Hematopoietic multipotent progenitor cell treated with erythropoietin and hydrocortisone succinate and interleukin-3 and kit ligand, for 4 days (in vitro differentiated cells): Measurements from ENCODE around the gene TBC1D9B.

Source experiments
- DNase-seq: peaks from one replicate; pipeline ENCODE4 v3.0.0-alpha.2; 2015

TBC1D9B gene

GRCh38 chr5:179868541-179868940 is 39.2 kb downstream of the TBC1D9B start:
- DNase-seq = no peak

- no peak for DNase-seq
These were observed 40.2 kb downstream of the TBC1D9B start for GRCh38 chr5:179867476-179867875.

GRCh38 chr5:179867079-179867465 is 40.6 kb downstream of the TBC1D9B start:
- DNase-seq = no peak

- peak; percentile 35 for DNase-seq
These were observed 41.2 kb downstream of the TBC1D9B start for GRCh38 chr5:179866241-179867078.

DNA sequence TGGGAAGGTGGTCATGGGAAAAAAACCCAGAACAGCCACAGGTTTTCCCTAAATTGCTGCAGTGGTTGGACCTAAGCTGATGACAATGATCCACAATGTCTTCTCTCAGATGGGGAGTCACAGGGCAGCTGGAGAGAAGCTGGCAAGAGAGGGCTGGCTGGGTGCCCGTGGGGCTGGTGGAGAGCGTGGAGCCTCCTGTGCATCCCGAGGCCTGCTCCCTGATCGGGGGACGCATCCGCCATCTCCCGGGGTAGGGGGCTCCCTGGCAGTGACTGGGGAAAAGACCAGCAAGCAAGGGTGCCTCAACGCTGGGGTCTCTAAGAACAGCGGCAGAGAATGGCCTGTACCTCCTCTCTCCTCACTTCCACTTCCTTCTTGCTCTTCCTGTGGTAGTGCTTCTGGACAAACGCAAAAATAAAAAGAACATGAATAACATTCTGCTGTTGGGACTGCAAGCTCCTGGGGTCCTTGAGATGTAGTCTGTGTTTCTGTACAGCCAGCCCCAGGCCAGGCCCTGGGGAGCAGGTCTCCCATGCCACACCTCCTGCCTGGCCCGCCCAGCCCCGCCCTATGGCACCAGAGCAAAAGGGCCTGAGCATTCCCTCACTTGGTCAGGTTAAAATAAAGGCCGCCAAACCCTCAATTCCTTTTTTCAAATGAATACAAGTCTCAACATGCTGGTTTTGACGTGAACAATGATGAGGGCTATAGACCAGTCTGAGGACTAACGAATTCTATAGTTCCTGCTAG is 42.0 kb downstream of the TBC1D9B start:
- no peak for DNase-seq

GRCh38 chr5:179864686-179865085 is 43.0 kb downstream of the TBC1D9B start:
- no peak for DNase-seq

GRCh38 chr5:179863449-179864085 is 44.1 kb downstream of the TBC1D9B start:
- no peak for DNase-seq

GRCh38 chr5:179862891-179863290 is 44.8 kb downstream of the TBC1D9B start:
- no peak for DNase-seq

DNA sequence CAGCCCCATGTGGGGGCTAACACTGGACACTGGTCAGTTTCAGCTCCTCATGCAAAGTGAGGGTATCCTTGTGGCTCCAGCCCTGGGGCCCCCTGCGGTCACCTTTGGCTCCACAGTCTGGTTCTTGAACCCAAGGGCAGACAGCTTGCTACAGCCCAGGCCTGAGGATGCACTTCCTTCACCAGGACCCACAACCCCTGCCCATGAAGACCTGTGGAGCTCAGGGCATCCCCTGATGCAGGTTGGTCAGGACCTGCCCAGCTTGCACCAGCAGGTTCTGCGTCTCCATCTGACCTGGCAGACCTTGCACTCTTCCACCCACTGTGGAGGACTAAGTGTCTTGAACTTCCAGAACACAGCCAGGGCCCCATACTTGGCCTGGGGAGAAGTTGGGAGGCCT is 45.4 kb downstream of the TBC1D9B start:
- DNase-seq = no peak

- DNase-seq = no peak
These were observed 47.4 kb downstream of the TBC1D9B start for GRCh38 chr5:179860301-179860700.

GRCh38 chr5:179858586-179859427 is 48.9 kb downstream of the TBC1D9B start, which contains the start of gene MRNIP:
Gene MRNIP, minus strand, starts transcription at chr5:179858817. Its CDS starts 21 bp downstream, at chr5:179858796.
- peak; percentile 99 for DNase-seq

DNA sequence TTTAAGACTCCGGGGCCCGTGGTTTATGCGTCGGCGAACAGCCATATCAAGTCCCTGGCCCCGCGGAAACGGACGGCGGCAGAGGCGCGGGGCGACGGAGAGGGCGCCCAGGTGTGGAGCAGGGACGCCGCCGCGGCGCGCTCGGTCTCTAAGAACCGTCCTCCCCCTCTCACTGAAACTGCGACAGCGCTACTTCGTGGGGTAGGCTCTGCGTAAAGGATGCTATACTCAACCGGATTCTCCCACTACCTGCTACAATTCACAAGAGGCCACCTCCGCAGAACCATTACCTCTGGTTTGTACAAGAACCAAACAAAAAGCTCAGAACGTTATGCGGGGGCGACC is 49.5 kb downstream of the TBC1D9B start:
- peak; percentile 59 for DNase-seq

DNA sequence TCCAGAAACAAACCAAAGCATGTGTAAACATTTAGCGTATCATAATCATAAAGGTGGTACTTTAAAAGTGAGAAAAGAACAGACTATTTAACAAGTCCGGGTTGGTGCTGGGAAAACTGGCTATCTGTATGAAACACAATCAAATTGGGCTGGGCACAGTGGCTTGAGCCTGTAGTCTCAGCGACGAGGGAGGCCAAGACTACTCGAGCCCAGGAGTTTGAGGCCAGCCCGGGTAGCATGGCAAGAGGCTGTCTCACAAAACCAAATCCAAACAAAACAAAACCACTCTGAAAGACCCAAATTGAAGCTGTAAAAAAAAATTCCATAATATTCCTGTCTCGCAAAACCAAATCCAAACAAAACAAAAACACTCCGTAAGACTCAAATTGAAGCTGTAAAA is 53.3 kb downstream of the TBC1D9B start:
- DNase-seq = no peak

DNA sequence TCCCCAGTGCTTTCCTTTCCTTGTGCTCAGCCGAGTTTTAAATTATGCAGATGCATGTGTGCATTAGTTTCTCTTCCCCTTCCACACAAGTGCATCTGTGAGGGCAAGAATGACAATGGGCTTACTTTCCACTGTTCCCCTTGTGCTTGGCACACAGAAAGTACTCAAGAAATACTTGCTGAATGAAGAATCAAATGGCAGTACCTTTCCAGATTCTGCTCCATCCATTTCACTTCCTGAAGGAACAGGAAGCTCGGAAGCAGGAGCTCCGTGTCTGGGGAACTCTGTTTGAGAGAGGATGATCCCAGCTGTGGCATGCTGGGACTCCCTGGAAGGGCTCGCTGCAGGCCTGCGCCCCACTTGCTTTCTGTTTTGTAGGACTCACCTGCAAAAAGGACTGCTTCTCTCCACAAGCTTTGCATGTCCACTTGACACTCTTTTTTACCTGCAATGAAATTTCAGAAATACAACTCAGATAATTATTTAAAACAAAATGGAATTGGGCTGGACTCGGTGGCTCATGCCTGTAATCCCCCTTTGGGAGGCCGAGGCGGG is 54.6 kb downstream of the TBC1D9B start:
- no peak for DNase-seq

GRCh38 chr5:179841621-179842020 is 66.1 kb downstream of the TBC1D9B start:
- DNase-seq = no peak

GRCh38 chr5:179840766-179841165 is 66.9 kb downstream of the TBC1D9B start:
- no peak for DNase-seq

- DNase-seq = no peak
These were observed 67.4 kb downstream of the TBC1D9B start for GRCh38 chr5:179840321-179840720.

- no peak for DNase-seq
These were observed 68.1 kb downstream of the TBC1D9B start for GRCh38 chr5:179839328-179840256.

DNA sequence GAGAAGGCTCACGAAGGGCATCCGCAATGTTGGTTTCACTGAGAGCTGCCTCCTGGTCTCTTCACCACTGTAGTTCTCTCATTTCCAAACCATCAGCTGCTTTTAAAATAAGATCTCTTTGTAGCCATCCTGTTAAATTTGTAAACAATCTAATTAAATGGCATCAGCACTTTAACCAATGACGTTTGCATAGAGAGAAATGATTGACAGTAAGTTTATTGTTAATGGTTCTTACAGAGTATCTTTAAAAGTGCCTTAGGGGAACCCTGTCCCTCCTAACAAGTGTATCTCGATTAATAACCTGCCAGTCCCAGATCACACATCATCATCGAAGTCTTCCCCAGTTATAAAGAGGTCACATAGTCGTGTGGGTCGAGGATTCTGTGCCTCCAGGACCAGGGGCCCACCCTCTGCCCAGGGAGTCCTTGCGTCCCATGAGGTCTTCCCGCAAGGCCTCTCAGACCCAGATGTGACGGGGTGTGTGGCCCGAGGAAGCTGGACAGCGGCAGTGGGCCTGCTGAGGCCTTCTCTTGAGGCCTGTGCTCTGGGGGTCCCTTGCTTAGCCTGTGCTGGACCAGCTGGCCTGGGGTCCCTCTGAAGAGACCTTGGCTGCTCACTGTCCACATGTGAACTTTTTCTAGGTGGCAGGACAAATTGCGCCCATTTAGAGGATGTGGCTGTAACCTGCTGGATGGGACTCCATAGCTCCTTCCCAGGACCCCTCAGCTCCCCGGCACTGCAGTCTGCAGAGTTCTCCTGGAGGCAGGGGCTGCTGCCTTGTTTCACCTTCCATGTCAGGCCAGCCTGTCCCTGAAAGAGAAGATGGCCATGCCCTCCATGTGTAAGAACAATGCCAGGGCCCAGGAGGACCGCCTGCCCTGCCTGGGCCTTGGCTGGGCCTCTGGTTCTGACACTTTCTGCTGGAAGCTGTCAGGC is 70.4 kb downstream of the TBC1D9B start:
- DNase-seq = no peak
